Measurements from ENCODE around the gene COIL.
"Not testable (repeated sequence)": the region's sequence is repeated elsewhere in the genome, so short reads cannot be mapped to it uniquely, and the experiment has no call there.

The COIL gene

DNA sequence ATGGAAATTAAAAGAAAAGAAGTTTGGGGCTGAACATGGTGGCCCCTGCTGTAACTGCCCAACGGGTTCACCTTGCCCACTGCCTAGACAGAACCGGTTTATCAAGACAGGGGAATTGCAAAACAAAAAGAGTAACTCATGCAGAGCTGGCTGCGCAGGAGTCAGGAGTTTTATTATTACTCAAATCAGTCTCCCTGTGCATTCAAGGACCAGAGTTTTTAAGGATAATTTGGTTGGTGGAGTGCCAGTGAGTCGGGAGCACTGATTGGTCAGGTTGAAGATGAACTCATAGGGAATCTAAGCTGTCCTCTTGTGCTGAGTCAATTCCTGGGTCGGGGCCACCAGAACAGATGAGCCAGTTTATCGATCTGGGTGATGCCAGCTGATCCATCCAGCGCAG, 12.7 kb upstream of the COIL start:
- in situ Hi-C loops (cut with HindIII; ENCODE audit: low sequenced_read_pairs) = no loop called here
- no peak for DNase-seq (ENCODE audit: low read depth)
- TF ChIP-seq CTCF (IDR thresholded peaks at IDR 0.05; ENCODE audit: low read depth, low read length, missing control alignments) = no peak
- no peak overlapping the region for H3K4me3 ChIP-seq (ENCODE audit: low read depth, low read length)

DNA sequence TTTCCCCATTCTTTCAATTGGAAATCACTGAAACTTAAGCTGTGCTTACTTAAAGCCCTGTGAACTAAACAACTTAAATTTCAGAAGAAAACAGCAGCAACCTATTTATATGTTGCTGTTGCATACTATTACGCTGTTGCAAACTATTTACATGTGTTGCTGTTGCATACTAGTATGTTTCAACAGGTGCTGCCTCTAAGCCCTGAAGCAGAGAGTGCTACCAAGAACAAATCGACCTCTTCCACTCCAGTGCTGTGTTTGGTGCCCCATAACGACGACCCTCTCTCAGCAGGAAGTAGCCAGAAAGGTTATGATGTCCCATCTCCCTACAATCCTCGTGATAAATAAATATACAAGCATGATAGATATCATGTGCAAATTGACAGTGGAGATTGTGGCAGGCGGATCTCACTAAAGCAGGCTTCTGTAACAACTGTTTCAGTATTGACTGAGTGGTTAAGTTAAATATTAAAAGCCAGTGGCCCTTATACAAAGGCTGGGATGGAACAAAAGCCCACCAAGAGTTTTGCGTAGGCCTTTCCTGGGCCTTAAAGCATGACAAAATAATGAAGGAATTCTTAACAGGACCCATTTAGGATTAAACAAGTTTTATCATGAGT, 11.4 kb upstream of the COIL start:
- in situ Hi-C loops (cut with HindIII; ENCODE audit: low sequenced_read_pairs) = no loop called here
- TF ChIP-seq CTCF (IDR thresholded peaks at IDR 0.05; ENCODE audit: low read depth, low read length, missing control alignments) = no peak
- DNase-seq (ENCODE audit: low read depth) = no peak
- no peak overlapping the region for H3K4me3 ChIP-seq (ENCODE audit: low read depth, low read length)

GRCh38 chr17:56970974-56971373, 10.1 kb upstream of the COIL start:
- no peak for TF ChIP-seq CTCF (IDR thresholded peaks at IDR 0.05; ENCODE audit: low read depth, low read length, missing control alignments)
- H3K4me3 ChIP-seq (ENCODE audit: low read depth, low read length) = no peak overlapping the region
- DNase-seq (ENCODE audit: low read depth) = no peak
- in situ Hi-C loops (cut with HindIII; ENCODE audit: low sequenced_read_pairs) = no loop called here

- in situ Hi-C loops (cut with HindIII; ENCODE audit: low sequenced_read_pairs) = no loop called here
- no peak for TF ChIP-seq CTCF (IDR thresholded peaks at IDR 0.05; ENCODE audit: low read depth, low read length, missing control alignments)
- H3K4me3 ChIP-seq (ENCODE audit: low read depth, low read length) = no peak overlapping the region
- DNase-seq (ENCODE audit: low read depth) = no peak
Observed at GRCh38 chr17:56966338-56966737, 5.5 kb upstream of the COIL start.

GRCh38 chr17:56965681-56966080, 4.8 kb upstream of the COIL start:
- in situ Hi-C loops (cut with HindIII; ENCODE audit: low sequenced_read_pairs); H3K4me3 ChIP-seq (ENCODE audit: low read depth, low read length); DNase-seq (ENCODE audit: low read depth): not testable (repeated sequence)

DNA sequence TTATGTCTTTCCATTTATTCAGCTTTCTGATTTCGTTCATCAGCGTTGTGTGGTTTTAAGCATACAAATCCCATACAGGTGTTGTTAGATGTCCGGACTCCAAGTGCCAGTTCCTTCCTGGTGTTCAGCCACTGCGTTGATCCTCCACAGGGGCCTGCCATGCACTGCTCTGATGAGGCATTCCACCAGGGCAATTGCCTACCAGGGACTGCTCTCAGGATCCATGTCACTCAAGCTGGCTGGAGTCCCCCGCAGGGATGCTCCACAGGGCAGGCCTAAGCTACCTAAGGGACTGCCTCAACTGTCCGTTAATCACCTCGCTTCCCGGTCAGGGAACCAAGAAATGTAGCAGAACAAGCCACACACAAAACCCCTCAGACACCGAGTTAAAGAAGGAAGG, 4.4 kb upstream of the COIL start:
- in situ Hi-C loops (cut with HindIII; ENCODE audit: low sequenced_read_pairs); DNase-seq (ENCODE audit: low read depth); H3K4me3 ChIP-seq (ENCODE audit: low read depth, low read length): not testable (repeated sequence)

DNA sequence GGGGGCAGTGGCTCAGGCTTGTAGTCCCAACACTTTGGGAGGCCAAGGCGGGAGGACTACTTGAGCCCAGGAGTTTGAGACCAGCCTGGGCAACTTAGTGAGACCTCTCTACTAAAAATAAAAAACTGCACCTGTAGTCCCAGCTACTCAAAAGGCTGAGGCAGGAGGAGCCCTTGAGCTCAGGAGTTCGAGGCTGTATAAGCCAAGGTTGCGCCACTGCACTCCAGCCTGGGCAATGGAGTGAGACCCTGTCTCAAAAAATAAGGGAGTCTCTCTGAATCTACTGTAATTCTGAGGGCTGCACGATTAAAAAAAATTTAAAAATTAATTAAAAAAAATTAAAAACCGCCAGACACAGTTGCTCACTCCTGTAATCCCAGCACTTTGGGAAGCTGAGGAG, 3.9 kb downstream of the COIL start:
- no peak overlapping the region for H3K4me3 ChIP-seq (ENCODE audit: low read depth, low read length)
- TF ChIP-seq CTCF (IDR thresholded peaks at IDR 0.05; ENCODE audit: low read depth, low read length, missing control alignments) = no peak
- no peak for DNase-seq (ENCODE audit: low read depth)
- in situ Hi-C loops (cut with HindIII; ENCODE audit: low sequenced_read_pairs) = no loop called here

DNA sequence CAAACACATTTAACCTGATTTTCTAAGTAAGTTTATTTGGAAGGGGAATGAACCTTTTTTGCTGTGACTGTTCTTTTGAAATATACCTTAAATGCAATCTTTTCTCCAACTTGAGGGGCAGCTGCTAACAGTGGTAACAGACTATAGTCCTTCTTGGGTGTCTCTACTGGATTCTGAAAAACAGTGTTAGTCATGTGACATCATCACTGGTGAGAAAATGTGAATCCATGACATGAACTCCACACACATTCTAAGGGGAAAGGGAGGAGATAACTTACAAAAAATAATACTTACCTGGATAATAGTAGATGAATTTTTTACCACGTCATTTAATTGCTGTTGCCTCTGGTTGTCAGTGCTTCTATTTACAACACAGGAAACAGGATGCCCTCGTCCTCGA, 11.3 kb downstream of the COIL start:
- no peak for DNase-seq (ENCODE audit: low read depth)
- TF ChIP-seq CTCF (IDR thresholded peaks at IDR 0.05; ENCODE audit: low read depth, low read length, missing control alignments) = no peak
- in situ Hi-C loops (cut with HindIII; ENCODE audit: low sequenced_read_pairs) = no loop called here

More for the DNA sequence above, 11.3 kb downstream of the COIL start:
- no peak overlapping the region for H3K4me3 ChIP-seq (ENCODE audit: low read depth, low read length)
